Testis (tissue), 3 donors: ENCODE data around the gene PTDSS2. TPM values are rescaled to one million over a fixed set of nuclear protein-coding genes. Genes with fewer than 3 reads are reported as not detected.

Source experiments
- DNase-seq: peaks from one replicate; pipeline ENCODE4 v3.0.0-alpha.2; 2019
- H3K27ac ChIP-seq, 2 donors: fragments of 200-600 bp; sonication (generic); one replicate each; pipeline ENCODE4 v1.5.1; 2019
- H3K27me3 ChIP-seq: fragments of 200-600 bp; sonication (generic); one replicate; pipeline ENCODE4 v1.5.1; 2019
- H3K36me3 ChIP-seq: fragments of 200-600 bp; sonication (generic); one replicate; pipeline ENCODE4 v1.5.1; 2017; ENCODE audit warnings: low read depth; ENCODE audit errors: missing control alignments
- H3K4me1 ChIP-seq: fragments of 200-600 bp; sonication (generic); one replicate; pipeline ENCODE4 v1.5.1; 2019
- H3K4me3 ChIP-seq, 2 donors: fragments of 200-600 bp; sonication (generic); one replicate each; pipeline ENCODE4 v1.5.1; 2017 to 2019
- H3K9me3 ChIP-seq: fragments of 200-600 bp; sonication (generic); one replicate; pipeline ENCODE4 v1.5.1; 2017
- POLR2A ChIP-seq: fragments of 450-650 bp; IDR thresholded peaks from one replicate; pipeline ENCODE4 v1.6.1; 2017; ENCODE audit warnings: antibody characterized with exemption, mild to moderate bottlenecking, moderate library complexity
- WGBS, 2 donors: methylation state at CpG; one replicate each; pipeline ENCODE4 v1.1.5; 2018; 5-methylcytosine and 5-hydroxymethylcytosine counted together
- intact Hi-C: fragments of 100-400 bp; cut with DNase I; formaldehyde crosslinking; loops from one replicate; pipeline ENCODE4 v1.15.1; 2023; ENCODE audit warnings: low total_unique reads
- polyA plus RNA-seq: library from polyadenylated mRNA; stranded (reverse); fragments of 350-450 nt; fragmentation: Illumina TruSeq; extraction: RNeasy Lipid Tissue Mini Kit (QIAGEN cat#74804); gene quantifications from one replicate; pipeline ENCODE4 v1.2.3, GENCODE V29; 2014; ENCODE audit warnings: low read depth, low replicate concordance; ENCODE audit not compliant: insufficient read depth
- total RNA-seq, 2 donors: library from RNA; depleted of rRNA; stranded (reverse); fragments of >200 nt; gene quantifications; one replicate each; pipeline ENCODE4 v1.2.3, GENCODE V29; 2016
- TF ChIP-seq, protein P1 (sequence below), 3 experiments: fragments of 450-650 bp in 2 of 3; fragments of 200-600 bp in 1 of 3; sonication (generic) in 1 of 3; IDR thresholded peaks; one replicate each; pipeline ENCODE4 v1.5.1; 2016 to 2019; ENCODE audit warnings: antibody characterized with exemption in 3 of 3, mild to moderate bottlenecking in 2 of 3, moderate library complexity in 1 of 3

PTDSS2 gene
- total and polyA plus RNA-seq, 3 donors from 2014 or later, result 107 to 160 (median 116) TPM

DNA sequence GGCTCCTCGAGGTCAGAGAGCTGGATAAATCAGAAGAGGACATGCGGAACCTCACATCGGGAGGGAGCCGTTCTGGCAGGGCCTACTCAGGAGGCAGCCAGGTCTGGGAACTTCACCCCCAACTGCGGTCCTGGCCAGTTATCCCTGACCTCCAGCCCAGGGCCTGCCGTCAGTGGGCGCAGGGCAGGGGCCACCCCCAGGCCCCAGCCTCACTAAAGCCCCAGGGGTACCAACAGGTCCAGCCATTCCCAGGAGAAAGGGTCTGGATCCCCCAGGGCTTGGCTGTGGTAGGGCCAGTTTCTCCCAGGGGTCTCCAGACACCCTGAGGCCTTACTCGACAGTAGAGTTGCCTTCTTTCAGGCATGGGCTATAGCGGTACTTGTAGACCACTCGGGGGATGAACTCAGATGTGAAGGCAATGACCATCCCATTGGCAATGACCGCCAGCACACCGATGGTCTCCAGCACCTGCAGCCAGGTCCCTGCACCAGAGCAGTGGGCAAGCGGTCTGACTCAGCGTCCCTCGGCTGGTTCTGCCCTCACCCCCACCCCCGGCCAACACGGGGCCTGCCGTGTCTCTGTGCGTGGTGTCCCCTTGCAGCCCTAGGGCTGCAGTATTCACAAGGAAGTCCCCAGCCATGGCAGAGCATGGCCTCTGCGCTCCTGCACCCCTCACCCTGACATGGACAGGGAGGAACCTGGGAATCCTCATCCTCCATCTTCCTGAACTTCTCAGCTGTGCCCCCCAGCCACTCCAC lies 30.7 kb upstream of the PTDSS2 start:
- Histone ChIP-seq H3K4me3 (no peak overlapping the region), H3K27me3 (no peaks in the 10 kb centered on the region), H3K4me1 (no peaks in the 10 kb centered on the region), H3K36me3 (no peaks in the 10 kb centered on the region), H3K27ac (no peak overlapping the region), H3K9me3 (no peaks in the 10 kb centered on the region)
- TF ChIP-seq POLR2A, result no peak
- TF ChIP-seq, protein P1, sequence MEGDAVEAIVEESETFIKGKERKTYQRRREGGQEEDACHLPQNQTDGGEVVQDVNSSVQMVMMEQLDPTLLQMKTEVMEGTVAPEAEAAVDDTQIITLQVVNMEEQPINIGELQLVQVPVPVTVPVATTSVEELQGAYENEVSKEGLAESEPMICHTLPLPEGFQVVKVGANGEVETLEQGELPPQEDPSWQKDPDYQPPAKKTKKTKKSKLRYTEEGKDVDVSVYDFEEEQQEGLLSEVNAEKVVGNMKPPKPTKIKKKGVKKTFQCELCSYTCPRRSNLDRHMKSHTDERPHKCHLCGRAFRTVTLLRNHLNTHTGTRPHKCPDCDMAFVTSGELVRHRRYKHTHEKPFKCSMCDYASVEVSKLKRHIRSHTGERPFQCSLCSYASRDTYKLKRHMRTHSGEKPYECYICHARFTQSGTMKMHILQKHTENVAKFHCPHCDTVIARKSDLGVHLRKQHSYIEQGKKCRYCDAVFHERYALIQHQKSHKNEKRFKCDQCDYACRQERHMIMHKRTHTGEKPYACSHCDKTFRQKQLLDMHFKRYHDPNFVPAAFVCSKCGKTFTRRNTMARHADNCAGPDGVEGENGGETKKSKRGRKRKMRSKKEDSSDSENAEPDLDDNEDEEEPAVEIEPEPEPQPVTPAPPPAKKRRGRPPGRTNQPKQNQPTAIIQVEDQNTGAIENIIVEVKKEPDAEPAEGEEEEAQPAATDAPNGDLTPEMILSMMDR (IDR thresholded peaks at IDR 0.05), result no peak
- WGBS, 2 donors, result 50 to 91% methylated on average over 2 to 20 of the region's 20 CpGs
- intact Hi-C loops, result no loop called here
- DNase-seq, result no peak

DNA sequence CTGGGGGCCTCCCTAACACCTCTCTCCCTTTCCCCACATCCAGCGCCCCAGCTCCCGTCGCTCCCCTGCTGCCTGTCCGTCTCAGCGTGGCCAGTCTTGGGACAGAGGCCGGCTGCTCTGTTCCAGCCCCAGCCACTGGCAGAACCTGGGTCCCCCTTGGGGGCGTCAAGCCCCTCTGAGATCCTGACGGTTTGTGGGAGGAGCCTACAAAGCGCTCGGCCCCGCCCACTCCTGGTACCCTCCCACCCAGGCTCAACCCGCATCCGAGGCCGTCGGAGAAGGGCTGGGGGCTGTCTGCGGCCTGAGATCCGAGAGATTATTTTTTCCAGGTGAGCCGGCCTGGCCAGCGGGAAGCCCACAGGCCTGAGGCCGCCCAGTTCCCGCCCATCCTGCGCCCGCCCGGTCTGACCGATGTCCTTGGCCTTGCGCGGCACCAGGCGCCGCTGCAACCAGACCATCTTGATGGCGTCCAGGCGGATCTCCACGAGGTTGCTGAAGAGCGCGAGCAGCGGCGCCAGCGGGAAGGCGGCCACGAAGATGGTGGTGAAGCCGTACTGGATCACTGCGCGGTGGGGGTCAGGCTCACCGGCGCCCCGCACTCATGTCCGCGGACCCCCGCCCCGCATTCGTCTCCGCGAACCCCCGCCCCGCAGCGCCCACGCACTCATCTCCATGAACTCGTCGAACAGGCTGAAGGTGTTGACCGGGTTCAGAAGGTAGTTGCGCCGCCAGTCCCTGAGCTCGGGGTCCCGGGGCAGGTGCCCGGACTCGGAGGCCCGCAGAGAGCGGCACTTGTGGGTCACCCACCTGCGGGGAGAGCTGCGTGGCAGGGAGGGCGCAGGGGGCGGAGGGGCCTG lies 29.8 kb upstream of the PTDSS2 start:
- no peak for DNase-seq
- Histone ChIP-seq H3K27ac (no peak overlapping the region), H3K36me3 (no peaks in the 10 kb centered on the region), H3K9me3 (no peaks in the 10 kb centered on the region), H3K27me3 (no peaks in the 10 kb centered on the region), H3K4me1 (no peaks in the 10 kb centered on the region), H3K4me3 (peak overlapping the region in 1 of 2 donors; percentile 32)
- WGBS, 2 donors, result 50% methylated on average over 69 of the region's 71 CpGs; no CpG with 5 or more reads in 1 of the 2 donors
- TF ChIP-seq POLR2A, result no peak
- TF ChIP-seq, protein P1 (IDR thresholded peaks at IDR 0.05), result no peak
- intact Hi-C loops, result no loop called here

- Histone ChIP-seq H3K4me3 (peak overlapping the region in 1 of 2 donors; percentile 32), H3K4me1 (no peaks in the 10 kb centered on the region), H3K36me3 (no peaks in the 10 kb centered on the region), H3K27ac (no peak overlapping the region), H3K27me3 (no peaks in the 10 kb centered on the region), H3K9me3 (no peaks in the 10 kb centered on the region)
- WGBS, 2 donors, result 47 to 69% methylated on average over 11 to 12 of the region's 21 CpGs
- no peak for DNase-seq
- intact Hi-C loops, result no loop called here
- TF ChIP-seq, protein P1 (IDR thresholded peaks at IDR 0.05), result no peak
- TF ChIP-seq POLR2A, result no peak
Observed at GRCh38 chr11:420911-421321, 29.2 kb upstream of the PTDSS2 start.

DNA sequence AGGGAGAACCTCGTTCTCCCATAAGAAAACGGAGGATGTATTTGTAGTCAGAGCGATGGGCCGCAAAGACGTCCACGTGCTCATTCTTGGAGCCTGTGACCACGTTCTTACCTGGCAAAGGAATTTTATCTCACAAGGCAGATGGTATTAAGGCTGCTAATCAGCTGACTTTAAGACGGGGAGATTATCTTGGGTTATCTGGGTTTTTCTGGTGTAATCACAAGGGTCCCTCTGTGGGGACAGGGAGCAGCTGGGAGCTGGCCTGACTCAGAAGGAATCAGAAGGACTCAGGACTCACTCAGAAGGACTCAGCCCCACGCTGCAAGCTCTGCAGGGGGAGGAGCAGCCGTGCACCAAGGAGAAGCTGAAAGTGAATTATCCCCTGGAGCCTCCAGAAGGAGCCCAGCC lies 27.8 kb upstream of the PTDSS2 start:
- no peaks in the 10 kb centered on the region for H3K9me3 ChIP-seq
- TF ChIP-seq POLR2A, result no peak
- TF ChIP-seq, protein P1 (IDR thresholded peaks at IDR 0.05), result no peak
- no peaks in the 10 kb centered on the region for H3K27me3 ChIP-seq
- no peak for DNase-seq
- H3K36me3 ChIP-seq, result no peaks in the 10 kb centered on the region
- no peak overlapping the region for H3K27ac ChIP-seq
- WGBS, 2 donors, result 71 to 76% methylated on average over 10 of the region's 10 CpGs
- intact Hi-C loops, result no loop called here
- H3K4me3 ChIP-seq, result no peak overlapping the region
- no peaks in the 10 kb centered on the region for H3K4me1 ChIP-seq
